HepG2 (cell line): ENCODE results near the gene CREG2. TPM values are rescaled to one million over a fixed set of nuclear protein-coding genes. Genes with fewer than 3 reads are reported as not detected.

ENCODE experiments used
- ARNT ChIP-seq: fragments of 450-650 bp; IDR thresholded peaks from 2 replicates; pipeline ENCODE4 v1.6.1; 2017
- FOXA3 ChIP-seq: IDR thresholded peaks from 2 replicates; pipeline ENCODE4 v1.6.1; 2016; ENCODE audit warnings: missing genetic modification reagents, missing compliant biosample characterization
- MZF1 ChIP-seq: sonication (generic); formaldehyde crosslinking; IDR thresholded peaks from 2 replicates; pipeline ENCODE4 v1.8.1; 2023; ENCODE audit warnings: mild to moderate bottlenecking, missing genetic modification reagents, borderline replicate concordance
- NCOA2 ChIP-seq: sonication (generic); formaldehyde crosslinking; IDR thresholded peaks from 2 replicates; pipeline ENCODE4 v1.8.0; 2022; ENCODE audit warnings: inconsistent platforms
- NFE2L2 ChIP-seq: fragments of 150-350 bp; IDR thresholded peaks from 2 replicates; pipeline ENCODE4 v1.6.1; 2014; ENCODE audit warnings: low read length
- POGZ ChIP-seq: sonication (generic); formaldehyde crosslinking; IDR thresholded peaks from 2 replicates; pipeline ENCODE4 v1.4.0; 2020; ENCODE audit warnings: mild to moderate bottlenecking, missing genetic modification reagents
- RXRA ChIP-seq: sonication (generic); formaldehyde crosslinking; IDR thresholded peaks from 2 replicates; pipeline ENCODE4 v1.5.1; 2020; ENCODE audit warnings: missing genetic modification reagents
- SAP130 ChIP-seq: IDR thresholded peaks from 2 replicates; pipeline ENCODE4 v1.6.1; 2016; ENCODE audit warnings: low read depth
- SIN3A ChIP-seq: IDR thresholded peaks from 2 replicates; pipeline ENCODE4 v1.6.1; 2011; ENCODE audit warnings: low read depth, mild to moderate bottlenecking, control low read depth, low read length, borderline replicate concordance
- U2AF1 ChIP-seq: fragments of 200-400 bp; formaldehyde crosslinking; optimal IDR thresholded peaks from 2 replicates; pipeline ENCODE3; 2017; ENCODE audit warnings: mild to moderate bottlenecking, low read depth, low read length
- ZFAT ChIP-seq: sonication (generic); formaldehyde crosslinking; conservative IDR thresholded peaks from 2 replicates; pipeline ENCODE4 v1.8.1; 2023; ENCODE audit warnings: missing genetic modification reagents, inconsistent platforms
- ZFY ChIP-seq: sonication (generic); formaldehyde crosslinking; IDR thresholded peaks from 2 replicates; pipeline ENCODE4 v1.4.0; 2020; ENCODE audit warnings: missing genetic modification reagents
- ZMAT3 ChIP-seq: sonication (generic); formaldehyde crosslinking; conservative IDR thresholded peaks from 2 replicates; pipeline ENCODE4 v1.7.0; 2021; ENCODE audit warnings: missing genetic modification reagents
- ZNF296 ChIP-seq: sonication (generic); formaldehyde crosslinking; conservative IDR thresholded peaks from 2 replicates; pipeline ENCODE4 v1.5.0; 2020; ENCODE audit warnings: mild to moderate bottlenecking, missing genetic modification reagents
- ZNF34 ChIP-seq: sonication (generic); formaldehyde crosslinking; IDR thresholded peaks from 2 replicates; pipeline ENCODE4 v1.4.0; 2020; ENCODE audit warnings: mild to moderate bottlenecking, missing genetic modification reagents, borderline replicate concordance
- ZNF496 ChIP-seq: sonication (generic); formaldehyde crosslinking; IDR thresholded peaks from 2 replicates; pipeline ENCODE4 v1.8.1; 2023; ENCODE audit warnings: mild to moderate bottlenecking, moderate library complexity, missing genetic modification reagents; ENCODE audit not compliant: insufficient replicate concordance
- ZNF543 ChIP-seq: sonication (generic); formaldehyde crosslinking; IDR thresholded peaks from 2 replicates; pipeline ENCODE4 v1.4.0; 2020; ENCODE audit warnings: mild to moderate bottlenecking, missing genetic modification reagents
- ZNF782 ChIP-seq: sonication (generic); formaldehyde crosslinking; IDR thresholded peaks from 2 replicates; pipeline ENCODE4 v1.4.0; 2020; ENCODE audit warnings: missing genetic modification reagents, mild to moderate bottlenecking, borderline replicate concordance
- ZNF788 ChIP-seq: sonication (generic); formaldehyde crosslinking; IDR thresholded peaks from 2 replicates; pipeline ENCODE4 v1.5.0; 2020; ENCODE audit warnings: mild to moderate bottlenecking, missing genetic modification reagents, borderline replicate concordance
- ZNF878 ChIP-seq: sonication (generic); formaldehyde crosslinking; IDR thresholded peaks from 2 replicates; pipeline ENCODE4 v1.8.1; 2023; ENCODE audit warnings: mild to moderate bottlenecking, missing genetic modification reagents, moderate library complexity
- polyA plus RNA-seq, 8 experiments: library from polyadenylated mRNA; depleted of rRNA in 3 of 8; stranded (reverse) in 7 of 8; unstranded in 1 of 8; fragments of >200 nt; fragmentation: Illumina TruSeq in 4 of 8; extraction: Trizol in 4 of 8; gene quantifications; 2 replicates each; pipeline versions ENCODE4 v1.2.1 to v1.2.3, GENCODE V29; 2011 to 2016; ENCODE audit warnings: low read depth in 4 of 8, missing spikeins in 1 of 8, mixed read lengths in 1 of 8; ENCODE audit not compliant: insufficient read depth in 1 of 8
- total RNA-seq, 5 experiments: library from RNA; depleted of rRNA; stranded (reverse); fragments of >200 nt; fragmentation: Illumina TruSeq; extraction: Trizol; gene quantifications; 2 replicates each; pipeline ENCODE4 v1.2.3, GENCODE V29; 2016; ENCODE audit warnings: low read depth in 1 of 5
- TF ChIP-seq, protein P1 (sequence below): sonication (generic); formaldehyde crosslinking; IDR thresholded peaks from 2 replicates; pipeline ENCODE4 v1.9.0; 2021; ENCODE audit warnings: missing genetic modification reagents, borderline replicate concordance
- TF ChIP-seq, protein P2 (sequence below): sonication (generic); formaldehyde crosslinking; IDR thresholded peaks from 2 replicates; pipeline ENCODE4 v1.4.0; 2020; ENCODE audit warnings: mild to moderate bottlenecking, missing genetic modification reagents, borderline replicate concordance

CREG2 gene
- total and polyA plus RNA-seq, 2 of the 13 experiments (the other 11 are each of a cell fraction or from before 2014, with no cell fraction given), result 0.18 to 0.26 TPM

DNA sequence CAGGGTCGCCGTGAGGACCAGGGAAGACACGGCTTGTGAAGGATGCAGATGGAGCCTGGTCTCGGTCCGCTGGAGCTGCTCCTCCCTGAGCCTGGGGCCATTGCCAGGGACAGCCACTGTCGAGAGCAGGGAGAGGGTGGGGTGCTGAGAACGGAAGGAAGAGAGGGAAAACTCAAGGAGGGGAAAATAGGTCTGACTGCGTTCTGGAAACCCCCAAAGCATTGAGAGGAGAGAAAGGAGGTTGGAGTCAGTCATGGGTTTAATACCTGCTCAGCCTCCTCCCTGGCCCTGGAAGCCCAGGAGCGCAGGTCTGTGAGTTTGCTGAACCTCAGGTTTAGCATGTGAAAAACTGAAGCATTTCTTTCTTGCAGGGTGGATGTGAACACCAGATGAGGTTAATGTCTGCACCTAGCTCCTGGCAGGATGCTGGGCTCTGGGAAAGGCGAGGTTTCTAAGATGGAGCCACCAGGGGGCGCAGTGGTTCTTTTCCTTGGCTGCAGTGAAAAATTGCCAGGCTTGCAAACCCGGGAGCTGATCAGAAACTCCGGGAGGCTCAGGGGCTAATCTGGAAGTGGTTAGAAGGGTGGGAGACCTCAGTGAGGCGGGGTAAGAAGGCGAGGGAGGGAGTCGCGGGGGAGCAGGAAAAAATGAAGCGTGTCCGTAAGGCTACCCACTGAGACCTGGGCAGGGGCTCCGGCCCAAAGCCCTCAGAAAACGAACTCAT, 45.2 kb downstream of the CREG2 start (continued):
- TF ChIP-seq ZNF496 (CRISPR knock-in tag), result no peak
- no peak for TF ChIP-seq ZNF878 (CRISPR knock-in tag)
- TF ChIP-seq ZNF788 (CRISPR knock-in tag), result peak; percentile 36; the same call in 1 of the 2 replicates
- no peak for TF ChIP-seq MZF1 (CRISPR knock-in tag)
- no peak for TF ChIP-seq FOXA3 (CRISPR knock-in tag)
- no peak for TF ChIP-seq ZFY (CRISPR knock-in tag)
- no peak for TF ChIP-seq NFE2L2
- TF ChIP-seq, protein P1, sequence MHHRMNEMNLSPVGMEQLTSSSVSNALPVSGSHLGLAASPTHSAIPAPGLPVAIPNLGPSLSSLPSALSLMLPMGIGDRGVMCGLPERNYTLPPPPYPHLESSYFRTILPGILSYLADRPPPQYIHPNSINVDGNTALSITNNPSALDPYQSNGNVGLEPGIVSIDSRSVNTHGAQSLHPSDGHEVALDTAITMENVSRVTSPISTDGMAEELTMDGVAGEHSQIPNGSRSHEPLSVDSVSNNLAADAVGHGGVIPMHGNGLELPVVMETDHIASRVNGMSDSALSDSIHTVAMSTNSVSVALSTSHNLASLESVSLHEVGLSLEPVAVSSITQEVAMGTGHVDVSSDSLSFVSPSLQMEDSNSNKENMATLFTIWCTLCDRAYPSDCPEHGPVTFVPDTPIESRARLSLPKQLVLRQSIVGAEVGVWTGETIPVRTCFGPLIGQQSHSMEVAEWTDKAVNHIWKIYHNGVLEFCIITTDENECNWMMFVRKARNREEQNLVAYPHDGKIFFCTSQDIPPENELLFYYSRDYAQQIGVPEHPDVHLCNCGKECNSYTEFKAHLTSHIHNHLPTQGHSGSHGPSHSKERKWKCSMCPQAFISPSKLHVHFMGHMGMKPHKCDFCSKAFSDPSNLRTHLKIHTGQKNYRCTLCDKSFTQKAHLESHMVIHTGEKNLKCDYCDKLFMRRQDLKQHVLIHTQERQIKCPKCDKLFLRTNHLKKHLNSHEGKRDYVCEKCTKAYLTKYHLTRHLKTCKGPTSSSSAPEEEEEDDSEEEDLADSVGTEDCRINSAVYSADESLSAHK (CRISPR knock-in tag), result no peak
- TF ChIP-seq ZNF543 (CRISPR knock-in tag), result no peak
- TF ChIP-seq, protein P2, sequence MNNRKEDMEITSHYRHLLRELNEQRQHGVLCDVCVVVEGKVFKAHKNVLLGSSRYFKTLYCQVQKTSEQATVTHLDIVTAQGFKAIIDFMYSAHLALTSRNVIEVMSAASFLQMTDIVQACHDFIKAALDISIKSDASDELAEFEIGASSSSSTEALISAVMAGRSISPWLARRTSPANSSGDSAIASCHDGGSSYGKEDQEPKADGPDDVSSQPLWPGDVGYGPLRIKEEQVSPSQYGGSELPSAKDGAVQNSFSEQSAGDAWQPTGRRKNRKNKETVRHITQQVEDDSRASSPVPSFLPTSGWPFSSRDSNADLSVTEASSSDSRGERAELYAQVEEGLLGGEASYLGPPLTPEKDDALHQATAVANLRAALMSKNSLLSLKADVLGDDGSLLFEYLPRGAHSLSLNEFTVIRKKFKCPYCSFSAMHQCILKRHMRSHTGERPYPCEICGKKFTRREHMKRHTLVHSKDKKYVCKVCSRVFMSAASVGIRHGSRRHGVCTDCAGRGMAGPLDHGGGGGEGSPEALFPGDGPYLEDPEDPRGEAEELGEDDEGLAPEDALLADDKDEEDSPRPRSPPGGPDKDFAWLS (CRISPR knock-in tag), result no peak
- TF ChIP-seq ZFAT (CRISPR knock-in tag), result no peak
- TF ChIP-seq POGZ (CRISPR knock-in tag), result no peak
- TF ChIP-seq ZNF782 (CRISPR knock-in tag), result no peak
- 0 out of 2 replicates have a peak, but pooled peaks have one; percentile 20 for TF ChIP-seq NCOA2 (CRISPR knock-in tag)
- TF ChIP-seq ARNT, result no peak
- TF ChIP-seq RXRA, result peak; percentile 39; the same call in 1 of the 2 replicates
- no peak for TF ChIP-seq ZNF296 (CRISPR knock-in tag)
- TF ChIP-seq U2AF1, result peak; percentile 53
- TF ChIP-seq ZNF34 (CRISPR knock-in tag), result no peak
- peak; percentile 41 for TF ChIP-seq SAP130 (CRISPR knock-in tag)
- TF ChIP-seq SIN3A, result no peak
- TF ChIP-seq ZMAT3 (CRISPR knock-in tag), result no peak
